NCI-H2227 (cell line): Measurements from ENCODE around the gene GRIN2C.
"Not testable (repeated sequence)": the region's sequence is repeated elsewhere in the genome, so short reads cannot be mapped to it uniquely, and the experiment has no call there.

Experiments used
- DNase-seq: peaks from one replicate; lab custom pipeline; 2025; ENCODE audit not compliant: unreplicated experiment; lab: John Stamatoyannopoulos, UW

The GRIN2C gene

DNA sequence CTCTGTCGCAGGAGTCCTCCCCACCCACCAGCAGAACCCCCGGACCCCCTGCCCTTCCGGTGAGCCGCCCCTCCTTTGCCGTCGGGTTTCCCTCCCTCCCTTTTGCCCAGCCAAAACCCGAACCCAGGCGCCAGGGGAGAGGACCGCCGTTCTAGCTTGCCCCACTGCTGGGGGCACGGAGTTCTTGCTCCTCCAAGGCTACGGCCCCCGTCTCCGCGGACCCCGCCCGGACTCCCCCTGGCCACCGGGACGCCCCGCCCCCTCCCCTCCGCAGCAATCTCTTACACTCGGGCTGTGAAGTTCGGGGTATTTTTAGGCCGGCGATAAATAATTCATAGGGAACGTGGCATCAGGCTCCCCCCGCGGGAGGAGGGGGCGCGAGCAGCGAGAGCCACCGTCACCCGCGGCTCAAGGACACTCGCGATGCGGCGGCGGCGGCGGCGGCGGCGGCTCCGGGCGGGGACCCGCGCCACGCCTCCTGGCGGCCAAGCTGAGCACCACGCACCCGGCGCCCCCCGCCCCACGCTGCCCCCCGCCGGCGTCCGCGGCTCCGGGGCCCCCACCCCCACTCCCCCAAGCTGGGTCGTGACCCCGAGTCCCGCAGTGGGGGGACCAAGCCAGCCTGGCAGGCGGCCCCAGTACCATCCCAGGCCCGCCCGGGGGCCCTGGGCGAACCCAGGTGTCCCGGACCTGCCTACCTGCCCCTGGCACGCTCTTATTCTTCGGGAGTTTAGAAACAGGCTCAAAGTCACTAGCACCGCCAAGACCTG is at the start of gene GRIN2C:
Gene GRIN2C, minus strand, starts transcription at position 427 of the 770 bp plus-strand sequence. CDS start 4,793 bp downstream, outside the sequence.
- peak; percentile 20 for DNase-seq

DNA sequence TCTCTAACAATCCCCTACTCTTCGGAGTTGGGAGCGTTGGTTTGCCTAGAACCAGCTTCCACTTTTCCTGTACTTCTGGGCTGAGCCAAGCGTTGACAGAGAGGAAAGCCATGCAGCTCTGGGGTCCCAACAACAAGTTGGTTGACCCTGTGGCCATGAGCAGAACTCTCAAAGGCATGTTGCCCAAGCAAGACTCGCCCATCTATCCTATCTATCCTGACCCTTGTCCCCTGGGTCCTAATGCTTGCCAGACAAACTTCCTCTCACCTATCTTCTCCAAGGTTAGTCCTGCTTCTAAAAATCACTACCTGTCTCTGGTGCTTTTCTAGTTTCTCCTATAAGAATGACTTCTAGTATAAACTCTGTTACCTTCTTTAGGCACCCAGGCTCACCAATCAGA is 49.4 kb upstream of the GRIN2C start:
- DNase-seq: not testable (repeated sequence)

DNA sequence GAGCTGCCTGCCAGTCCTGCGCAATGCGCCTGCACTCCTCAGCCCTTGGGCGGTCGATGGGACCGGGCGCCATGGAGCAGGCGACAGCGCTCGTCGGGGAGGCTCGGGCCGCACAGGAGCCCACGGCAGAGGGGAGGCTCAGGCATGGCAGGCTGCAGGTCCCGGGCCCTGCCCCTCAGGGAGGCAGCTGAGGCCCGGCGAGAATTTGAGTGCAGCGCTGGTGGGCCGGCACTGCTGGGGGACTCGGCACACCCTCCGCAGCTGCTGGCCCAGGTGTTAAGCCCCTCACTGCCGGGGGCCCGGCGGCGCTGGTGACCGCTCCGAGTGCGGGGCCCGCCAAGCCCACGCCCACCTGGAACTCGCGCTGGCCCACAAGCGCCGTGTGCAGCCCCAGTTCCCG is 47.3 kb upstream of the GRIN2C start:
- DNase-seq: no peak

DNA sequence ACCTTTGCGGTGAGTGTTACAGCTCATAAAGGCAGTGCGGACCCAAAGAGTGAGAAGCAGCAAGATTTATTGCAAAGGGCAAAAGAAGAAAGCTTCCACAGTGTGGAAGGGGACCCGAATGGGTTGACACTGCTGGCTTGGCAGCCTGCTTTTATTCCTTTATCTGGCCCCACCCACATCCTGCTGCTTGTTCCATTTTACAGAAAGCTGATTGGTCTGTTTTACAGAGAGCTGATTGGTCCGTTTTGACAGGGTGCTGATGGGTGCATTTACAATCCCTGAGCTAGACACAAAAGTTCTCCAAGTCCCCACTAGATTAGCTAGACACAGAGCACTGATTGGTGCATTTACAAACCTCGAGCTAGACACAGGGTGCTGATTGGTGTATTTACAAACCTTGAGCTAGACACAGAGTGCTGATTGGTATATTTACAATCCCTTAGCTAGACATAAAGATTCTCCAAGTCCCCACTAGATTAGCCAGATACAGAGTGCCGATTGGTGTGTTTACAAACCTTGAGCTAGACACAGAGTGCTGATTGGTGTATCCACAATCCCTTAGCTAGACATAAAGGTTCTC is 46.6 kb upstream of the GRIN2C start:
- not testable (repeated sequence) for DNase-seq

DNA sequence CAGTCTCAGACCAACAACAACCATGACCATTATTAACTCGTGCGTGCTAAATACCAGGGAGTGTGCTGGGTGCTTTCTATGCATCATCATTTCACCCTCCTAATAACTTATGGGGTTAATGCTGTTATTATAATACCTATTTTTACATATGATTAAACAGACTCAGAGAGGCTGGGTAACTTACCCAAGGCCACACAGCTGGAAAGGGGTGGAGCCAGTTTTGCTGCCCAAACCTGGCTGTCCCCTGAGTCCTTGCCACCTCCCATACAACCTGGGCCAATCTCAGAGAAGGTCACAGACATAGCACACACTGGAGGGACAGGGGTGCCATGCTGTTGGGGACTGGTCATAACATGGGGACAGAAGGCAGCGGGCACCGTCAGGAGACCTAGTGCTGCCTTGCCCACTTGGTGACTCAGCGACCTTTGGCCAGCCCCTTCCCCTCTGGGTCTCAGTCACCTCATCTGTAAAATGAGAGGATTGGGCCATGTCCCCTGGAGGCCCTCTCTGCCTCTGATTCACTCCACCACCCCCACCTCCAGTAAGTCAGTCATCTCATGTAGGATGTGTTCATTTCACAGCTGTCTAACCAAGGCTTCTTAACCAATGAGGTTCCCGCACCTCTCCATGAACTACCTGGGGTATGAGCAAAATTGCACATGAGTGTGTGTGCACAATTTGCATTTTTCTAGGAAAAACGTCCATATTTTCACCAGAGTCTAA is 45.2 kb upstream of the GRIN2C start:
- no peak for DNase-seq

DNA sequence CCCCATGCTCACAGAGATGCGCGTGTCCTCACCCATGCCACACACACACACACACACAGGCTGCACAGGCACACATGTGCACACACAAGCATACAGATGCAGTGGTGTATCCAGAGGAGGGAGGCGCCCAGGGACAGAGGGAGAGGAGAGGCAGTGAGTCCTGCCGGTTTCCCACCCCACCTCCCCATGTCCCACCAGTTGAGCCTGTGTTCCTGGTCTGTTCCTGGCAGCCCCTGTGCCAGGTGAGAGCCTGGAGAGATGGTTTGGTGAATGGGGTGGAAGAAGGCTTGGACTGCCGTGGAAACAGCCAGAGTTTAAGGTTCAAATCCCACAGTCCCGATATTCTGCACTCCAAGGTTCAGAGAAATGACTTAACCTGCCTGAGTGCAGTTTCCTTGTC is 44.0 kb upstream of the GRIN2C start:
- DNase-seq: no peak

DNA sequence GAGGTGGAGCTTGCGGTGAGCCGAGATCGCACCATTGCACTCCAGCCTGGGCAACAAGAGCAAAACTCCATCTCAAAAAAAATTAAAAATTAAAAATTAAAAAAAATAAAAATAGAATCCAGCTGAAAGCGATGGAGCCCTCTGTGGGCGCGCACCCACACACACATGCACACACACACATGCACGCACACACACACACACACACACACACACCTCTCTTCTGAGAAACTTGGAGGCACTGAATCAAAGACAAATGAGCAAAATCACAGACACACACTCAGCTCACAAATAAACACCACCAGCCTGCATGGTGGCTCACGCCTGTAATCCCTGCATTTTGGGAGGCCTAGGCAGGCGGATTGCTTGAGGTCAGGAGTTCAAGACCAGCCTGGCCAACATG is 43.3 kb upstream of the GRIN2C start:
- no peak for DNase-seq

DNA sequence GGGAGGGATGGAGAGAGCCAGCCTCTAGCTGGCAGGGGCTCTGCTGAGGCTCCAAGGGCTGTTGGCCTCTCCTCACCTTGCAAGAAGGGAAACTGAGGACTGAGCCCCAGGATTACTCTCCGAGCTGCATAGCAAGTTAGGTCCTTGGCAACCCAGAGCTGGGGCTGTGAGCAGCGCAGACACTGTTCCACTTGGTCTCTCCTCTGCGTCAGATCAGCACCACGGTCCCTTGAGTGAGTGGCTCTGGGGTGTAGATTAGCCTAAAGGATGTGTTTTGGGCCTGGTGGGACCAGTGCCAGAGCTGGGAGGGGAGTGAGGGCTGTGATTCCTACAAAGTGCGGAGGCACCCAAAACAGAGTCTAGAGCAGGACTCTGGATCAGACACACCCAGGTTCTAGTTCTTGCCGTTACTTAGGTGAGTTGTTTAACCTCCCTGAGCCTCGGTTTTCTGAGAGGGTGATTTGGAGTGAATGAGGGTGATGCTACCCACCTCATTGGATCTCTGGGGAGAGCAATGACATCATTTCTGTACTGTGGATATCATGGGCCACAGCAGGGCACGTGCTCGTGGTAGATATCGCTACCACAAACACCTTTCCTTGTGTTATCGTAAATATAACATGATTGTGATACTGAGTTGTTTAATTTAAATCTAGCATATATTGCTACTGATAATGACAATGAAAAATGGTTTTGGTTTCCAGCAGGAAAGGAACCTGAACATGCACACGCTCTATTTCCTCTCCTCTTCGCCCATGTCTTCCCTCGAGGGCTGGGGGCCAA is 41.9 kb upstream of the GRIN2C start:
- DNase-seq: no peak

DNA sequence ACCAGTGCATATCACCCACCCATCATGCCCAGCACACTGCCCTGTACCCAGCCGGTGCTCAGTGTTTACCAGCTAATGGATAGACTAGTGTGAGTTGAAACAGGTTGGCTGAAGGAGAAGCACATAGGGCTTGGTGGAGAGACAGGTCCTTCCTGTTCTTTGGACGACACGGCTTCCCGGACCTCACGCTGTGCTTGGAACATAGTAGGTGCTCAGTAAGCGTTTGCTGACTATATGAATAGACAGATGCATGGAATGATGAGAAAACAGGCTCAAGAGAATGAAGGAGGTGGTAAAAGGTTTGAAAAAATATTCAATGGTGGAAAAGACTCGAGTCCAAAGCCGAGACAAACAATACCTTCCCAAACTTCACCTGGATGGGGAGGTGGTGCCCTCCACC is 40.5 kb upstream of the GRIN2C start:
- no peak for DNase-seq

DNA sequence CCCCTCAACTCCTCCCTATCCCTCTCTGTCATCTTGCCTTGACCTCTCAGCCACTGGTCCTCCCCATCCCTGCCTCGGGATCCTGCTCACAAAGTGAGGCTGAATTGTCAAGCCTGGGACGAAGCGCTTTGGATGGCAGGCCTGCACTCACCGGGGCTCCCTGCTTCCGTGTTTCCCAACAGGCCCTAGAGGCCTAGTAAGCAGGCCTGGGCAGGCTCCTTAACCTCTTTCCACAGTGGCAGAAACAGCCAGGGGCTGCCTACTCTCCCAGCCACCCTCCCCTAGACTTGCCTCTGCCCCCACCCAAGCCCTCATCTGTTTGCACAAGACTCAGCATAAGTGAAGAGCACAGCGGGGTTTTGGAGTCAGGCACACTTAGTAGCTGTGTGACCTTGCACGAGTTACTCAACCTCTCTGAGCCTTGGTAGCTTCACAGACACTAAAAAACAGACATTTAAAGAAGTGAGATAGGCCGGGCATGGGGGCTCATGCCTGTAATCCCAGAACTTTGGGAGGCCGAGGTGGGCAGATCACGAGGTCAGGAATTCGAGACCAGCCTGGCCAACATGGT is 38.8 kb upstream of the GRIN2C start:
- no peak for DNase-seq

DNA sequence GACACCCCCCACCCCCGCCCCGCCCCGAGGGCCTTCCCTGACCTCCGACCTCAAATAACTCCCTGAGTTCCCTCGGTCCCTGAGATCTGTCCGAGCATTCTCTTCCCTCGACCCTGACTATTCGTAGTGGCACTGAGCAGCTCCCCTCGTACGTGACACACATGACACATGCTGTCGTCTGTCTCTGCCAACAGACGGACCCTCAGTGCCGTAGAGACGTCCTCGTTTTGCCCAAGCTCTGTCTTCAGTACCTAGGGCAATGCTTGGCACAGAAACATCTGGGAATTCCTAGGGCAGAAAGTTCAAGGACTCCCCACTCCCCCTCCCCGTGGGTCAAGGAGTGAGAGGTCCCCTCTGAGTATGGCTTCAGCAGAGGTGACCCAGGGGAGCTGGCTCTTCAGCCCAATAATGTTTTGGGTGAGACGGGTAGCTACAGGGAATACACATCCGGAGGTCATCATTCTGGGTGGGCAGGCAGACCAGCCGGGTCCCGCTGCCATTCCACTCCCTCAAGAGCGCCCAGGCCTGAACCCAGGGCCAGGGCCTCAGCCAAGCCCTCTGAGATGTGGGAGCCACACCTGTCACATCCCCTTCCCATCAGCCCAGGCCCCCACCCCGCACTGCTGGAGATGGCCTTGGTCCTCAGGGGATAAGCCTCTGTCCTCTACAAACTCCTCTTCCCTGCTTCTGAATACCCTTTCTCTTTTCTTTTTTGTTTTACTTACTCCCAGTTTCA is 34.4 kb upstream of the GRIN2C start:
- no peak for DNase-seq

DNA sequence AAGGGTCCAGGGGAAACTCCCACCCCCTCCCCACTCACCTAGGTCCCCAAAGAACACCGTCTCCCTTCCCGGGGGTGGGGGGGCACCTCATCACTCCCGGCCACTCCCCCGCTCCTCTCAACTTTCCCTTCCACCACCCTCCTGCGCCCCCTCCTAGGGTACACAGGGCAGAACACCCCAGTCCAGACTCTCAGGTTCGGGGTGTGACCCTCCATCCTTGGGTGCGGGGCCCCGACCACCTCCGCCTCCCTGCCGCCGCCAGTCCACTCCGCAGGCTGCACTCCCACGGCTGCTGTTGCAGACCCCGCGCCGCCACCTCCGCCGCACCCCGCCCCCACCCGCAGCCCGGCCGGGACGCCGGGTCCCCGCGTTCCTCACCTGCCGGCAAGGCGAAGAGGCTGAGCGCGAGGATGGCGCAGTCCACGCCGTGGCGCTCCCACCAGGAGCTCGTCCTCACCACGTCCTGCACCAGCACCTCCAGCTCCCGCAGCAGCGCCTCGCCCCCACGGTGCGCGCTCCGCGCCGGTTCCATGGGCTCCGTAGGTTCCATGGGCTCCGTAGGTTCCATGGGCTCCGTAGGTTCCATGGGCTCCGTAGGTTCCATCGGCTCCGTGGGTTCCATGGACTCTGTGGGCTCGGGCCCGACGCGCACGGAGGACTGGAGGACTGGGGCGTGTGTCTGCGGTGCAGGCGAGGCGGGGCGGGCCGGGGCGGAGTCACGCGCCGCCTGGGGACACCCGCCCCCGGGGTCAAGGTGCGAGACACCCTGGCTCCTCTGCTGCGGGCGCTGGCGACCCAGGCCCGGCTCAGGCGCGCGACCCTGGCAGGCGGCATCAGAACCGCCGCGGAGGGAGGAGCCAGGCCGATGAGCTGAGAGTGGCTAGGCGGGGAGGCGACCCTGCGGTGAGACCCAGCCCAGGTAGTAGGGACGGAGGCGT is 33.6 kb upstream of the GRIN2C start, which contains the start of gene FADS6:
Gene FADS6, minus strand, starts transcription at position 660 of the 938 bp plus-strand sequence. Its CDS starts 38 bp downstream, at position 622.
- no peak for DNase-seq

DNA sequence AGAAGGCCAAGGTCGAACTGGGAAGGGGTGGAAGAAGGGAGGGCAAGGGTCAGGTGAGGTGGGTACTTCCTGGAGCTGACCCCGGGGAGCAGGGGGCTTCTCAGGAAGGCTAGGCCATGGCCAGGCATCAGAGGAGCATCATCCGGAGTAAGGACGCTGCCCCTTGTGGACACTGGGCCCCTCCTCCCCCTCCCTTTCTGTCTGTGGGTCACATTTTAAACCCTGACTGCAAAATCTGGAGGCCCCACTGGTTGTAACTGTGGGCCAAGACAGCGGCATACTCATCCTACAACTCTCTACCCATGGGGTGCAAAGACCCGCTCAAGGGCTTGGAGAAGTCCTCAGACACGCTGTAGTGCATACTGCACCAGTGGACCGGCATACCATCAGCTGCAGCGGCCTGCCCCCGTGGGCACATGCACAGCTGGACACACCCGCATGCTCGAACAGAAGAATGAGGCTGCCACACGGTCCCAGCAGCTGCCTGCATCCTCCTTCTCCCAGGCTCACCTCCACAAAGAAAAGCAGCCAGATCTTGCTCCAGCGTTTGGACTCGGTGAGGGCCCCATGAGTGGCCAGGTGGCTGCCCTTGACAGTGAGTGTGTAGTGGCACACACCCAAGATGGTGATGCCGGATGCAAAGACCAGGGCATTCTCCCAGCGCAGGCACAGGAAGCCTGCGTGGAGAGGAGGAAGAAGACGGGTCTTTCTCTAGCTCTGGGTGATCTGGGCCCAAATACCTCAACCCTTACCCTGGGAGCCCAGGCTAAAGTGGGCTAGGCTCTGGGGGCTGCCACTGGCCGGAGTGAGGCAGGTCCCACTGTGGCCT is 32.5 kb upstream of the GRIN2C start:
- no peak for DNase-seq

DNA sequence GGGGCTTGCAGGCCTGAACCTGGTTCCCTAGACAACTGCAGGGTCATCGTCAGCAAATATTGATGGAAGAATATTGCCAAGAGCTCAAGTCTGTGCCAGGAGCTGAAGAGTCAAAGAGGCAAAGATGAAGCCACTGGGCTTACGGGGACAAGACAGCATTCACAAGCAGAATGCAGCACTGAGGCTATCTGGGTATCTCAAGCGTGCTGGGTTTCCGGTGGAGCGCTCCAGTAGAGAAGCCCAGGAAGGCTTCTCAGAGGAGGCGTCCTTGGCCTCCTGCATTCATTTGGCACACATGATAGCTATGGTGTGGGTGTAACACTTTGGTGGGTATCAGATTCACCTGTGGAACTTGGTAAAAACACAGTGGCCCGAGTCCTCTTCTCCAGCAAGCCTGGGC is 30.9 kb upstream of the GRIN2C start:
- DNase-seq: no peak

DNA sequence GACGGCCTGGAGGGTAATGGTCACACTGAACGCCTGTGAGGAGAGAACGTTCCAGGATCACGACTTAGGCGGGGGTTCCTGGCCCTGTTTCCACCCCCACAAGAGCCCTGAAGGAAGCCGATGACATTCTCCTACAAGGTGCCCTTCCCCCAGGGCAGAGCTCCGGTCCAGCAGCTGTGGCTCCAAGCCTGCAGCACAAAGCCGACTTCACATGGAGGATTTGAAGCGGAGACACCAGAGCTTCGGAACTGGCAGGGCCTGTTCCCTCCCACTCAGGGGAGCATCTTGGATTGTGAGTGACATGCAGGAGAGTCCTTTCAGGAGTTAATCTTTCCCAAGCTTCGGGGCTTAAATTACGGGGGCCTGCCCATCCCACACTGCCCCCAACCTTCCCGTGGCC is 28.8 kb upstream of the GRIN2C start:
- DNase-seq: no peak

DNA sequence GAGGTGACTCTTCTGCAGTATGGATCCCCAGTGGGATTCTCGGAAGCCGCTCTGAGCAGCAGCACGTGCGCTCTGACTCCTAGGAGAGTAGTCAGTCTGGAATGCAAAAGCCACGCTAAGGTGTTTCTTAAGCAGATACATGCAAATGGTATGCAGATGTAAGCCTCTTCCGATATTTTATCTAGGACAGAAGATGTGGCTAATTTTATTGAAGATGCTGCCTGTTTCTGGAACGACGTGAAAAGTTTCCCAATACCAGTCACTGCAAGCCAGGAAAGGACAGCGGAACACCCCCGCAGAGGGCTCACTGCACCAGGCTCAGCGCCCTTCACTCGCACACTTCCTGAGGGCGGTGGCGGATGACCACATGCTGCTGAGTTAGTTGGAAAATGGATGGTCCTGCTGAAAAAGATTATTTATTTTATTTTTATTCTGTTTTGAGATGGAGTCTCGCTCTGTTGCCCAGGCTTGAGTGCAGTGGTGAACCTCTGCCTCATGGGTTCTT is 23.6 kb upstream of the GRIN2C start:
- DNase-seq: no peak

DNA sequence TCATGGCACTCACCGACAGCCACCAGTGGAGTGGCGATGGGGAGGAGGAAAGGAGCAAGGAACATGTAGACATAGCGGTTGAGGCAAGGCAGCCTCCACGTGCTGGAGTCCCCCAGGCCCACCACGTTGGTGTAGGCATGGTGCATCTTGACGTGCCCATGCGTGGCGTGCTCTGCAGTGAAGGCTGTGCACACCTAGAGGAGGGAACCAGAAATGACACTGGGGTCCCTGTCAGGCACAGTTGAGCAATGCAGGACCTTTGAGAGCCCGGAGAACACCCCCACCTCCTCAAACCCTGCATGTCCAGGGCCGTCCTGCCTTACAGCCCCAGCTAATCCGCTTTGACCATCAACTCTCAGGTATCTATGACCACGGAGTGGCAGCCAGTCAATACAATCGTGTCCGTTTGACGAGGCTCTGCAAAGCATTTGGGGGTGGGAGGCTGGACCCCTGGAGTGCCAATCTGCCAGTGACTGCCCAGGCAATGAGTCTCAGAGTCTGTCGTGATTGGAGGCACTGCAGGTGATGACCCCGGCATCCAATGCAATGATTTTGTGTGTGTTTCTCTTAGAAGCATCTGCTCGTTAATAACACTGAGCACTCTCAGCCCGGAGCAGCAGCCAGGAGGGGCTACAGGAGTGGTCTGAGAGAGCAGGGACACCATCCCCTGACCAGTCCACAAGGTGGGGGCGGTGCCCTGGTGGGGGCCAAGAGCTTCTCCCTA is 23.0 kb upstream of the GRIN2C start:
- DNase-seq: no peak
